Endothelial cell of umbilical vein (primary cell): Measurements from ENCODE around the gene KCNF1. TPM values are rescaled to one million over a fixed set of nuclear protein-coding genes. Genes with fewer than 3 reads are reported as not detected.

Source experiments
- BruUV-seq: library from RNA; stranded (reverse); fragments of 400-500 nt; replicated peaks from 2 replicates; lab custom pipeline; 2021; lab: Mats Ljungman, UMichigan
- CTCF ChIA-PET: fragments of 300-600, 350-600 bp; sonication (Branson Sonifier 250); formaldehyde crosslinking; loops from one replicate; lab custom pipeline; 2021; ENCODE audit warnings: antibody characterized with exemption, inconsistent platforms; lab: Charles Lee
- POLR2A ChIA-PET: fragments of 300-600, 350-600 bp; sonication (Branson Sonifier 250); formaldehyde crosslinking; loops from one replicate; lab custom pipeline; 2021; ENCODE audit warnings: antibody characterized with exemption, inconsistent platforms; lab: Charles Lee
- DNase-seq: peaks from one replicate; pipeline ENCODE4 v3.0.0-alpha.2; 2011; ENCODE audit warnings: low read depth, low spot score
- FAIRE-seq: peaks from 2 replicates; lab custom pipeline; 2011; peaks lifted over from hg19 to GRCh38; lab: Jason Lieb, UNC
- H2AFZ ChIP-seq: 2 replicates; pipeline ENCODE4 v1.6.0; 2012; ENCODE audit warnings: low read depth, low read length, control low read depth, inconsistent platforms
- H3K27ac ChIP-seq: 2 replicates; pipeline ENCODE4 v1.5.1; 2011; ENCODE audit warnings: low read depth, mild to moderate bottlenecking, control low read depth, low read length, moderate library complexity; ENCODE audit not compliant: insufficient read depth
- H3K27me3 ChIP-seq, 2 experiments: 2 replicates each; pipeline versions ENCODE4 v1.6.0 to v1.6.1; 2011; ENCODE audit warnings: low read length in 2 of 2, mixed read lengths in 1 of 2; ENCODE audit not compliant: control insufficient read depth in 2 of 2, insufficient read depth in 2 of 2
- H3K36me3 ChIP-seq, 2 experiments: 2 replicates in 1 of 2; 3 replicates in 1 of 2; pipeline ENCODE4 v1.5.1; 2011; ENCODE audit warnings: low read length in 2 of 2, mild to moderate bottlenecking in 1 of 2, moderate library complexity in 1 of 2; ENCODE audit not compliant: control insufficient read depth in 2 of 2, insufficient read depth in 2 of 2; ENCODE audit errors: extremely low read depth in 1 of 2
- H3K4me1 ChIP-seq: 3 replicates; pipeline ENCODE4 v1.5.1; 2011; ENCODE audit warnings: mild to moderate bottlenecking, low read length; ENCODE audit not compliant: control insufficient read depth, insufficient read depth; ENCODE audit errors: extremely low read depth
- H3K4me2 ChIP-seq: 2 replicates; pipeline ENCODE4 v1.6.1; 2011; ENCODE audit warnings: low read length, control low read depth, mixed read lengths; ENCODE audit not compliant: insufficient read depth
- H3K4me3 ChIP-seq, 3 experiments: fragments of 200-600 bp in 1 of 3; sonication (generic), shearing (Covaris generic) in 1 of 3; replicated peaks in 1 of 3; 2 replicates each; pipeline ENCODE4 v1.5.1; 2011 to 2016; ENCODE audit warnings: control low read depth in 3 of 3, low read length in 3 of 3, mild to moderate bottlenecking in 2 of 3, inconsistent platforms in 1 of 3, low read depth in 1 of 3, moderate library complexity in 1 of 3; ENCODE audit not compliant: insufficient read depth in 1 of 3
- H3K79me2 ChIP-seq: 2 replicates; pipeline ENCODE4 v1.6.0; 2012; ENCODE audit warnings: low read length, inconsistent platforms; ENCODE audit not compliant: control insufficient read depth, insufficient read depth
- H3K9ac ChIP-seq: replicated peaks from 2 replicates; pipeline ENCODE3; 2011; ENCODE audit warnings: low read length, control low read depth; ENCODE audit not compliant: insufficient read depth; ENCODE audit errors: extremely low read depth
- H3K9me1 ChIP-seq: replicated peaks from 3 replicates; pipeline ENCODE4 v1.6.0; 2011; ENCODE audit warnings: mild to moderate bottlenecking, low read length; ENCODE audit not compliant: control insufficient read depth, insufficient read depth; ENCODE audit errors: extremely low read depth
- H3K9me3 ChIP-seq: replicated peaks from 2 replicates; pipeline ENCODE4 v1.5.1; 2012; ENCODE audit warnings: low read length, inconsistent platforms; ENCODE audit not compliant: control insufficient read depth, insufficient read depth
- H4K20me1 ChIP-seq: replicated peaks from 2 replicates; pipeline ENCODE3; 2011; ENCODE audit warnings: mild to moderate bottlenecking, low read length; ENCODE audit not compliant: control insufficient read depth, insufficient read depth; ENCODE audit errors: extremely low read depth
- EZH2 ChIP-seq: IDR thresholded peaks from 2 replicates; pipeline ENCODE4 v1.6.1; 2012; ENCODE audit warnings: borderline replicate concordance, low read depth, mild to moderate bottlenecking, moderate library complexity, low read length, inconsistent platforms; ENCODE audit not compliant: severe bottlenecking
- FOS ChIP-seq: IDR thresholded peaks from 2 replicates; pipeline ENCODE4 v1.6.1; 2011; ENCODE audit warnings: mild to moderate bottlenecking, low read length, moderate library complexity, borderline replicate concordance; ENCODE audit not compliant: insufficient read depth
- GATA2 ChIP-seq: IDR thresholded peaks from 2 replicates; pipeline ENCODE4 v1.7.0; 2011; ENCODE audit warnings: low read depth, mild to moderate bottlenecking, moderate library complexity, mixed read lengths, low read length; ENCODE audit not compliant: insufficient read length, insufficient read depth
- JUN ChIP-seq: IDR thresholded peaks from 2 replicates; pipeline ENCODE4 v1.6.1; 2011; ENCODE audit warnings: borderline replicate concordance, low read depth; ENCODE audit not compliant: insufficient read length, insufficient read depth
- MAX ChIP-seq: IDR thresholded peaks from 2 replicates; pipeline ENCODE4 v1.6.1; 2011; ENCODE audit not compliant: insufficient read depth, insufficient read length
- MYC ChIP-seq: IDR thresholded peaks from one replicate; pipeline ENCODE4 v1.6.1; 2011; ENCODE audit warnings: mild to moderate bottlenecking, low read depth, low read length
- POLR2A ChIP-seq: IDR thresholded peaks from 2 replicates; pipeline ENCODE4 v1.6.1; 2012; ENCODE audit warnings: low read depth, mild to moderate bottlenecking, control low read depth, low read length
- POLR2AphosphoS5 ChIP-seq: IDR thresholded peaks from 2 replicates; pipeline ENCODE4 v1.6.1; 2012; ENCODE audit warnings: low read depth, mild to moderate bottlenecking, control low read depth, low read length, moderate library complexity; ENCODE audit not compliant: insufficient read depth
- dilution Hi-C: fragments of 300-500 bp; cut with MboI; formaldehyde crosslinking; loops from one replicate; pipeline ENCODE4 v1.15.0; 2019; ENCODE audit warnings: low sequenced_read_pairs; ENCODE audit not compliant: extremely low pct_ligation_motif_present
- intact Hi-C: fragments of 100-400 bp; cut with micrococcal nuclease; formaldehyde crosslinking; loops from one replicate; pipeline ENCODE4 v1.10.0; 2022
- polyA plus RNA-seq, 4 experiments: library from polyadenylated mRNA; depleted of rRNA in 3 of 4; stranded (reverse) in 3 of 4; unstranded in 1 of 4; fragments of >200 nt; gene quantifications; 2 replicates each; pipeline versions ENCODE4 v1.2.1 to v1.2.3, GENCODE V29; 2011 to 2012; ENCODE audit warnings: missing spikeins in 1 of 4
- total RNA-seq: library from RNA; stranded (reverse); gene quantifications from 2 replicates; pipeline ENCODE4 v1.2.3, GENCODE V29; 2021
- TF ChIP-seq, protein P1 (sequence below), 2 donors: IDR thresholded peaks; 1 replicate in 1 of 2; 2 replicates in 1 of 2; pipeline ENCODE4 v1.5.1; 2011; ENCODE audit warnings: low read length in 2 of 2, mild to moderate bottlenecking in 2 of 2, moderate library complexity in 2 of 2, control low read depth in 1 of 2, inconsistent platforms in 1 of 2, low read depth in 1 of 2; ENCODE audit not compliant: insufficient read depth in 1 of 2; ENCODE audit errors: extremely low read depth in 1 of 2

Gene KCNF1
- total and polyA plus RNA-seq, 2 donors (not counting 3 experiments of a cell fraction or from before 2014, with no cell fraction given) = 0.23 to 0.42 TPM

DNA sequence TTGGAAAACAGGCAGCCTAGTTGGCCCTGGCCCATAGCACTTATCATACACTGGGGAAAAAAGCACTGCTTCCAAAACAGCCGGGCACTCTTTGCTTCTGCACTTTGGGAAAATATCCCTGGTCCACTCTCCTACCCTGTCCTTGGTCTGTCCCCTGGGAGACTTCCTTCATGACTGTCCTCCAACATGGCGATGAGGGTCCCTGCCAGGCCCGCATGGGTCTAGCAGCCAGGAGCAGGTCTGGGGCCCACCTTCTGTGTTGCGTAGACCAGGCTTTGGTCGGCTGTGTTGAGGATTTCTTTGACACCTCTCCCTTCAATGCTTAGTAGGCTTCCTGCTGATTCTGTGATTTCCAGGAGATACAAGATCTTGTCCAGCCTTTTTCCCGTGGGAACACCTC is 12.2 kb downstream of the KCNF1 start:
- DNase-seq (no peak), FAIRE-seq (no peak)
- TF ChIP-seq, protein P1, sequence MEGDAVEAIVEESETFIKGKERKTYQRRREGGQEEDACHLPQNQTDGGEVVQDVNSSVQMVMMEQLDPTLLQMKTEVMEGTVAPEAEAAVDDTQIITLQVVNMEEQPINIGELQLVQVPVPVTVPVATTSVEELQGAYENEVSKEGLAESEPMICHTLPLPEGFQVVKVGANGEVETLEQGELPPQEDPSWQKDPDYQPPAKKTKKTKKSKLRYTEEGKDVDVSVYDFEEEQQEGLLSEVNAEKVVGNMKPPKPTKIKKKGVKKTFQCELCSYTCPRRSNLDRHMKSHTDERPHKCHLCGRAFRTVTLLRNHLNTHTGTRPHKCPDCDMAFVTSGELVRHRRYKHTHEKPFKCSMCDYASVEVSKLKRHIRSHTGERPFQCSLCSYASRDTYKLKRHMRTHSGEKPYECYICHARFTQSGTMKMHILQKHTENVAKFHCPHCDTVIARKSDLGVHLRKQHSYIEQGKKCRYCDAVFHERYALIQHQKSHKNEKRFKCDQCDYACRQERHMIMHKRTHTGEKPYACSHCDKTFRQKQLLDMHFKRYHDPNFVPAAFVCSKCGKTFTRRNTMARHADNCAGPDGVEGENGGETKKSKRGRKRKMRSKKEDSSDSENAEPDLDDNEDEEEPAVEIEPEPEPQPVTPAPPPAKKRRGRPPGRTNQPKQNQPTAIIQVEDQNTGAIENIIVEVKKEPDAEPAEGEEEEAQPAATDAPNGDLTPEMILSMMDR (IDR thresholded peaks at IDR 0.05; ENCODE audit: extremely low read depth in 1 of 2, insufficient read depth in 1 of 2, low read depth in 1 of 2, low read length in 2 of 2) = no peak
- Histone ChIP-seq H3K79me2 (no peaks in the 10 kb centered on the region), H3K9me1 (no peaks in the 10 kb centered on the region), H3K4me3 (no peak overlapping the region), H3K9ac (no peak overlapping the region), H4K20me1 (no peaks in the 10 kb centered on the region), H2AFZ (no peak overlapping the region), H3K27me3 (peaks cover 12 to 20% of the 10 kb centered on the region in 2 experiments), H3K9me3 (no peaks in the 10 kb centered on the region), H3K27ac (no peak overlapping the region), H3K36me3 (no peaks in the 10 kb centered on the region), H3K4me2 (no peak overlapping the region), H3K4me1 (no peaks in the 10 kb centered on the region)
- POLR2A ChIA-PET = no interaction called here
- dilution Hi-C loops = no loop called here
- no TSS peak for BruUV-seq
- intact Hi-C loops = no loop called here
- CTCF ChIA-PET = no interaction called here

GRCh38 chr2:10924441-10924840 is 12.7 kb downstream of the KCNF1 start:
- Histone ChIP-seq H2AFZ (no peak overlapping the region), H3K36me3 (no peaks in the 10 kb centered on the region), H4K20me1 (no peaks in the 10 kb centered on the region), H3K27ac (no peak overlapping the region), H3K9ac (no peak overlapping the region), H3K79me2 (no peaks in the 10 kb centered on the region), H3K4me3 (no peak overlapping the region), H3K4me1 (no peaks in the 10 kb centered on the region), H3K9me3 (no peaks in the 10 kb centered on the region), H3K27me3 (peaks cover 13 to 20% of the 10 kb centered on the region in 2 experiments), H3K9me1 (no peaks in the 10 kb centered on the region), H3K4me2 (no peak overlapping the region)
- TF ChIP-seq MAX (no peak), POLR2A (no peak), EZH2 (no peak), GATA2 (no peak), FOS (no peak), POLR2AphosphoS5 (no peak), JUN (no peak), MYC (no peak)
- TF ChIP-seq, protein P1 (IDR thresholded peaks at IDR 0.05; ENCODE audit: extremely low read depth in 1 of 2, insufficient read depth in 1 of 2, low read depth in 1 of 2, low read length in 2 of 2) = no peak
- no peak for DNase-seq
- ChIA-PET CTCF (interaction anchor here (1.0 kb wide), 1 partner anchor 12 kb away, joined by 4 read pairs; no protein-coding TSS in a partner anchor), POLR2A (no interaction called here)
- BruUV-seq = no TSS peak
- FAIRE-seq = no peak
- intact Hi-C loops = no loop called here
- dilution Hi-C loops = no loop called here
